ENCODE data around the gene CGB3. TPM values are rescaled to one million over a fixed set of nuclear protein-coding genes. Genes with fewer than 3 reads are reported as not detected.
"Not testable (repeated sequence)": the region's sequence is repeated elsewhere in the genome, so short reads cannot be mapped to it uniquely, and the experiment has no call there.

The CGB3 gene
- total RNA-seq, 1 donor from 2014 or later: not detected

DNA sequence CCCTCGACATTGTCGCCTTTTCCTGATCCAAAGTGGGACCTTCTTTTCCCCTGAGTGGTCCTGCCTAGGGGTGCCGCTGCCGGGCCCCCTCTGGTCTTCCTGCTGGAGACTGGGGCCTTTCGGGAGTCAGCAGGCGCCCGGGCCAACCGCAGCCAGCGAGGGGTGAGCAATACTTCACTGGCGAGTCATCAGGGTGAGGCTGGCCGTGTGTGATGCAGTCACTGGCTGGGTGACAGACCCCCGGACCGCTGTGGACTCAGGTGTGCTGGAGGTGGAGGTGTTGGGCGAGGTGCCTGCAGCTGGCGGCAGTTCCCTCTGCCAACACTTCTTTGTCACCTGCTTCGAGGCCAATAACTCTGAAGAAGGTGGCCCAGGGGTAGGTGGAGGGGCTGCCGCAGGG, 18.0 kb upstream of the CGB3 start:
- no peaks in the 10 kb centered on the region for H3K9me3 ChIP-seq (replicated peaks)
- no peaks in the 10 kb centered on the region for H3K27me3 ChIP-seq (ENCODE audit: low read depth)
- TF ChIP-seq, protein P1, sequence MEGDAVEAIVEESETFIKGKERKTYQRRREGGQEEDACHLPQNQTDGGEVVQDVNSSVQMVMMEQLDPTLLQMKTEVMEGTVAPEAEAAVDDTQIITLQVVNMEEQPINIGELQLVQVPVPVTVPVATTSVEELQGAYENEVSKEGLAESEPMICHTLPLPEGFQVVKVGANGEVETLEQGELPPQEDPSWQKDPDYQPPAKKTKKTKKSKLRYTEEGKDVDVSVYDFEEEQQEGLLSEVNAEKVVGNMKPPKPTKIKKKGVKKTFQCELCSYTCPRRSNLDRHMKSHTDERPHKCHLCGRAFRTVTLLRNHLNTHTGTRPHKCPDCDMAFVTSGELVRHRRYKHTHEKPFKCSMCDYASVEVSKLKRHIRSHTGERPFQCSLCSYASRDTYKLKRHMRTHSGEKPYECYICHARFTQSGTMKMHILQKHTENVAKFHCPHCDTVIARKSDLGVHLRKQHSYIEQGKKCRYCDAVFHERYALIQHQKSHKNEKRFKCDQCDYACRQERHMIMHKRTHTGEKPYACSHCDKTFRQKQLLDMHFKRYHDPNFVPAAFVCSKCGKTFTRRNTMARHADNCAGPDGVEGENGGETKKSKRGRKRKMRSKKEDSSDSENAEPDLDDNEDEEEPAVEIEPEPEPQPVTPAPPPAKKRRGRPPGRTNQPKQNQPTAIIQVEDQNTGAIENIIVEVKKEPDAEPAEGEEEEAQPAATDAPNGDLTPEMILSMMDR (IDR thresholded peaks at IDR 0.05; ENCODE audit: borderline replicate concordance): no peak
- no peaks in the 10 kb centered on the region for H3K4me1 ChIP-seq
- no peak for DNase-seq
- intact Hi-C loops (cut with micrococcal nuclease): no loop called here
- H3K27ac ChIP-seq (replicated peaks): no peak overlapping the region
- H3K36me3 ChIP-seq: no peaks in the 10 kb centered on the region
- no peak overlapping the region for H3K4me3 ChIP-seq

DNA sequence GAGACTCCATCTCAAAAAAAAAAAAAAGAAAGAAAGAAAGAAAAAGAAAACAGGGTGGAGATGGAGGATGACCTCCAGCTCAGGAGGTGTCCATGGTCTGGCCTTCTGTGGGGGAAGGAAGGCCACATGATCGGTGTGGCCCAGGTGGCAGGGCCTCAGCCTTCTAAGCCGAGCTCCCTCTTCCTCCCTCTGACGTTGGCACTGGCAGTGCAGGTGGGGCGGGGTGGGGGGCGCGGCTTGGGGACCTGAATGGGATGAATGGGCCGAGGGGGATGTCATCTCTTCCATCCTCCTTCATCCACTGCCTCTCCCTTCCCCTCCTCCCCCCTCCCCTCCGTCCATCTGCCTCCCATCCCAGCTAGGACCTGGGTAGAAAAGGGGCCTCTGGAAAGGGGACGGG, 15.6 kb upstream of the CGB3 start:
- DNase-seq; H3K4me3 ChIP-seq; H3K9me3 ChIP-seq (replicated peaks); H3K36me3 ChIP-seq; intact Hi-C loops (cut with micrococcal nuclease); H3K27ac ChIP-seq (replicated peaks); H3K4me1 ChIP-seq: not testable (repeated sequence)
- H3K27me3 ChIP-seq (ENCODE audit: low read depth): peaks cover 16% of the 10 kb centered on the region

DNA sequence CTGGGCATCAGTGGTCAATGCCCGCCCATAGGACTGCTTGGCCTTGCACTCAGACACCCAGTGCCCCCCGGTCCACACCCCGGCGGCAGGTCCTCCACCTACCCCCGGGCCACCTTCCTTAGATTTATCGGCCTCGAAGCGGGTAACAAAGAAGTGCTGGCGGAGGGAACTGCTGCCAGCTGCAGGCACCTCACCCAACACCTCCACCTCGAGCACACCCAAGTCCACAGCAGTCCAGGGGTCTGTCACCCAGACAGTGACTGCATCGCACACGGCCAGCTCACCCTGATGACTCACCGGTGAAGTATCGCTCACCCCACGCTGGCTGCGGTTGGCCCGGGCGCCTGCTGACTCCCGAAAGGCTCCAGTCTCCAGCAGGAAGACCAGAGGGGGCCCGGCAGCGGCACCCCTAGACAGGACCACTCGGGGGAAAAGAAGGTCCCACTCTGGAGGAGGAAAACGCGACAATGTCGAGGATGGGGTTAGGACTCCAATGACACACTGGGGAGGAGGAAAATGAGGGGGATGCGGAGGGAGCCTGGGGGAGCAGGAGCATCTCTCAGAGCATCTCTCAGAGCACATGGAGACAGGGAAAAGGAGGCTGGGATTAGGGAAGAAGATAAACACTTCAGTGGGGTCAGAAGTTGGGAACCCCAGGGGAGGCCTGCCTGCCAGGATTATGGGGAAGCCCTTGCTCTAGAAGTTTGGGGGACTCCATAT, 14.6 kb upstream of the CGB3 start:
- H3K9me3 ChIP-seq (replicated peaks); H3K27ac ChIP-seq (replicated peaks); H3K4me1 ChIP-seq; H3K36me3 ChIP-seq; H3K4me3 ChIP-seq; intact Hi-C loops (cut with micrococcal nuclease); DNase-seq: not testable (repeated sequence)
- peaks cover 16% of the 10 kb centered on the region for H3K27me3 ChIP-seq (ENCODE audit: low read depth)

DNA sequence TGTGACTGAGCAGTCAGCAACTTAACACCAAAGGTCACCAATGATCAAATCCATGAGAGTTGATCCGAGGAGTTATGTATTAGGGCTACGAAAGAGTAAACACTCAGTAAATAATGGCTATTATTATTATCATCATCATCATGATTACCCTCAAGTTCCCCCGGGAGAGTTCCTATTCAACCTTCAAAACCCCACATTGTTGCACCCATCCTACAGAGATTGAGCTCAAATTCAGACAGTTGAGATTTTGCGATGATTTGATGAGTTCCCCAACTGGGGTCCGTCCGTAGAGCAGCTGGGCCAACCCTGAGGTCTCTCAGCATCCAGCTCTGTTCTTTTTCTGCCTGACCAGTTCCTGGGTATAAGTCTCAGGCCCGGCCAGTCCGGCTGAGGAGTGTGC, 14.0 kb upstream of the CGB3 start:
- H3K9me3 ChIP-seq (replicated peaks); H3K27ac ChIP-seq (replicated peaks); H3K4me1 ChIP-seq; DNase-seq; H3K4me3 ChIP-seq; H3K36me3 ChIP-seq; intact Hi-C loops (cut with micrococcal nuclease): not testable (repeated sequence)
- H3K27me3 ChIP-seq (ENCODE audit: low read depth): peaks cover 16% of the 10 kb centered on the region

DNA sequence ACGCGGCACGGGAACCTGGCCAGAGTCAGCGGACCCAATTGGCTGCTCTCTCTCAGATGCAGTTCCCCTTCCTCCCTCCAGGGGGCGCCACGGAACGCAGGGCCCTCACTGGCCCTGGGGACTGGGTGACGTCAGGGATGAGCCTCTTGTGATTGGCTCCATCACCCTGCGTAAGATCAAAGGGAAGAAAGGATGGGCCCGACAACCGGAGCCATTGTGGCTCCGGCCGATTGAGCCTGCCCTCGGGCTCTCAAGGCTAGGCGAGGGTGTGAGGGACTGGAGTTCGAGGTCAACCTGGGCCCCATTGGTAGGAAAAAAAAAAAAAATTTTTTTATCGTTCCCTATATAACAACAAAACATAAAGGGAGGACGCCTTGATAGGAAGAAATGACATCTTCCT, 12.7 kb upstream of the CGB3 start, which contains the start of gene CGB1:
TSS of gene CGB1 (minus strand) at position 81 of the 400 bp plus-strand sequence. CDS start 184 bp downstream, outside the sequence.
- H3K9me3 ChIP-seq (replicated peaks); H3K36me3 ChIP-seq; H3K4me3 ChIP-seq; DNase-seq; intact Hi-C loops (cut with micrococcal nuclease); H3K27ac ChIP-seq (replicated peaks); H3K4me1 ChIP-seq: not testable (repeated sequence)
- peaks cover 20% of the 10 kb centered on the region for H3K27me3 ChIP-seq (ENCODE audit: low read depth)
- TF ChIP-seq, protein P1 (IDR thresholded peaks at IDR 0.05; ENCODE audit: borderline replicate concordance): peak; percentile 26

DNA sequence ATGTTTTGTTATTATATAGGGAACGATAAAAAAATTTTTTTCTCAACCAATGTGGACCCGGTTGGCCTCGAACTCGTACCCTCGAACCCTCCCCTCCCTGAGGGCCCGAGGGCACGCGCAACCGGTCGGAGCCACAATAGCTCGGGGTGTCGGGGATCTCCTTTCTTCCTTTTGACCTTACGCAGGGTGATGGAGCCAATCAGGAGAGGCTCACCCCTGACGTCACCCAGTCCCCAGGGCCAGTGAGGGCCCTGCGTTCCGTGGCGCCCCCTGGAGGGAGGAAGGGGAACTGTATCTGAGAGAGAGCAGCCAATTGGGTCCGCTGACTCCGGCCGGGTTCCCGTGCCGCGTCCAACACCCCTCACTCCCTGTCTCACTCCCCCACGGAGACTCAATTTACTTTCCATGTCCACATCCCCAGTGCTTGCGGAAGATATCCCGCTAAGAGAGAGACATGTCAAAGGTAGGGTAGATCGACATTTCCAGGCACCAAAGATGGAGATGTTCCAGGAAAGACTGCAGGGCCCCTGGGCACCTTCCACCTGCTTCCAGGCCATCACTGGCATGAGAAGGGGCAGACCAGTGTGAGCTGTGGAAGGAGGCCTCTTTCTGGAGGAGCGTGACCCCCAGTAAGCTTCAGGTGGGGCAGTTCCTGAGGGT, 7.6 kb upstream of the CGB3 start, which contains the start of gene CGB2:
TSS of gene CGB2 (plus strand) at position 249 of the 660 bp plus-strand sequence. CDS start at position 455, 206 bp downstream.
- DNase-seq; H3K27ac ChIP-seq (replicated peaks); H3K36me3 ChIP-seq; H3K9me3 ChIP-seq (replicated peaks); H3K4me1 ChIP-seq; H3K4me3 ChIP-seq; intact Hi-C loops (cut with micrococcal nuclease): not testable (repeated sequence)
- peaks cover 23% of the 10 kb centered on the region for H3K27me3 ChIP-seq (ENCODE audit: low read depth)
- TF ChIP-seq, protein P1 (IDR thresholded peaks at IDR 0.05; ENCODE audit: borderline replicate concordance): peak; percentile 30

DNA sequence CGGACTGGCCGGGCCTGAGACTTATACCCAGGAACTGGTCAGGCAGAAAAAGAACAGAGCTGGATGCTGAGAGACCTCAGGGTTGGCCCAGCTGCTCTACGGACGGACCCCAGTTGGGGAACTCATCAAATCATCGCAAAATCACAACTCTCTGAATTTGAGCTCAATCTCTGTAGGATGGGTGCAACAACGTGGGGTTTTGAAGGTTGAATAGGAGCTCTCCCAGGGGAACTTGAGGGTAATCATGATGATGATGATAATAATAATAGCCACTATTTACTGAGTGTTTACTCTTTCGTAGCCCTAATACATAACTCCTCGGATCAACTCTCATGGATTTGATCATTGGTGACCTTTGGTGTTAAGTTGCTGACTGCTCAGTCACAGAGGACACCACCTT, 6.2 kb upstream of the CGB3 start:
- H3K4me1 ChIP-seq; H3K27ac ChIP-seq (replicated peaks); H3K9me3 ChIP-seq (replicated peaks); H3K4me3 ChIP-seq; intact Hi-C loops (cut with micrococcal nuclease); H3K36me3 ChIP-seq; DNase-seq: not testable (repeated sequence)
- H3K27me3 ChIP-seq (ENCODE audit: low read depth): peaks cover 13% of the 10 kb centered on the region

DNA sequence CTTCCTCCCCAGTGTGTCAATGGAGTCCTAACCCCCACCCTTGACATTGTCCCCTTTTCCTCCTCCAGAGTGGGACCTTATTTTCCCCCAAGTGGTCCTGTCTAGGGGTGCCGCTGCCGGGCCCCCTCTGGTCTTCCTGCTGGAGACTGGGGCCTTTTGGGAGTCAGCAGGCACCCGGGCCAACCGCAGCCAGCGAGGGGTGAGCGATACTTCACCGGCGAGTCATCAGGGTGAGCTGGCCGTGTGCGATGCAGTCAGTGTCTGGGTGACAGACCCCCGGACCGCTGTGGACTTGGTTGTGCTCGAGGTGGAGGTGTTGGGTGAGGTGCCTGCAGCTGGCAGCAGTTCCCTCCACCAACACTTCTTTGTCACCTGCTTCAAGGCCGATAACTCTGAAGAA, 5.6 kb upstream of the CGB3 start:
- H3K9me3 ChIP-seq (replicated peaks); intact Hi-C loops (cut with micrococcal nuclease); H3K4me3 ChIP-seq; H3K27me3 ChIP-seq (ENCODE audit: low read depth); H3K36me3 ChIP-seq; DNase-seq; H3K4me1 ChIP-seq; H3K27ac ChIP-seq (replicated peaks): not testable (repeated sequence)

DNA sequence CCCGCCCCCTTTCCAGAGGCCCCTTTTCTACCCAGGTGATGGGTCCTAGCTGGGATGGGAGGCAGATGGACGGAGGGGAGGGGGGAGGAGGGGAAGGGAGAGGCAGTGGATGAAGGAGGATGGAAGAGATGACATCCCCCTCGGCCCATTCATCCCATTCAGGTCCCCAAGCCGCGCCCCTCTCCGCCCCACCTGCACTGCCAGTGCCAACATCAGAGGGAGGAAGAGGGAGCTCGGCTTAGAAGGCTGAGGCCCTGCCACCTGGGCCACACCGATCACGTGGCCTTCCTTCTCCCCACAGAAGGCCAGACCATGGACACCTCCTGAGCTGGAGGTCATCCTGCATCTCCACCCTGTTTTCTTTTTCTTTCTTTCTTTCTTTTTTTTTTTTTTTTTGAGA, 4.6 kb upstream of the CGB3 start:
- intact Hi-C loops (cut with micrococcal nuclease); H3K9me3 ChIP-seq (replicated peaks); H3K4me1 ChIP-seq; H3K27me3 ChIP-seq (ENCODE audit: low read depth); DNase-seq; H3K27ac ChIP-seq (replicated peaks); H3K36me3 ChIP-seq; H3K4me3 ChIP-seq: not testable (repeated sequence)

DNA sequence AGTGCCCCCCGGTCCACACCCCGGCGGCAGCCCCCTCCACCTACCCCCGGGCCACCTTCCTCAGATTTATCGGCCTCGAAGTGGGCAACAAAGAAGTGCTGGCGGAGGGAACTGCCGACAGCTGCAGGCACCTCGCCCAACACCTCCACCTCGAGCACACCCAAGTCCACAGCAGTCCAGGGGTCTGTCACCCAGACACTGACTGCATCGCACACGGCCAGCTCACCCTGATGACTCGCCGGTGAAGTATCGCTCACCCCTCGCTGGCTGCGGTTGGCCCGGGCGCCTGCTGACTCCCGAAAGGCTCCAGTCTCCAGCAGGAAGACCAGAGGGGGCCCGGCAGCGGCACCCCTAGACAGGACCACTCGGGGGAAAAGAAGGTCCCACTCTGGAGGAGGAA, 1.5 kb upstream of the CGB3 start:
- intact Hi-C loops (cut with micrococcal nuclease); H3K27ac ChIP-seq (replicated peaks); DNase-seq; H3K4me1 ChIP-seq; H3K36me3 ChIP-seq; H3K4me3 ChIP-seq; H3K9me3 ChIP-seq (replicated peaks); H3K27me3 ChIP-seq (ENCODE audit: low read depth): not testable (repeated sequence)

DNA sequence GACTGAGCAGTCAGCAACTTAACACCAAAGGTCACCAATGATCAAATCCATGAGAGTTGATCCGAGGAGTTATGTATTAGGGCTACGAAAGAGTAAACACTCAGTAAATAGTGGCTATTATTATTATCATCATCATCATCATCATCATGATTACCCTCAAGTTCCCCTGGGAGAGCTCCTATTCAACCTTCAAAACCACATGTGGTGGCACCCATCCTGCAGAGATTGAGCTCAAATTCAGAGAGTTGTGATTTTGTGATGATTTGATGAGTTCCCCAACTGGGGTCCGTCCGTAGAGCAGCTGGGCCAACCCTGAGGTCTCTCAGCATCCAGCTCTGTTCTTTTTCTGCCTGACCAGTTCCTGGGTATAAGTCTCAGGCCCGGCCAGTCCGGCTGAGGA, 955 bp upstream of the CGB3 start:
- intact Hi-C loops (cut with micrococcal nuclease): not testable (repeated sequence)

More for the DNA sequence above, 955 bp upstream of the CGB3 start:
- H3K36me3 ChIP-seq; H3K27me3 ChIP-seq (ENCODE audit: low read depth); DNase-seq; H3K4me1 ChIP-seq; H3K9me3 ChIP-seq (replicated peaks); H3K27ac ChIP-seq (replicated peaks); H3K4me3 ChIP-seq: not testable (repeated sequence)

All from left ventricle myocardium inferior (tissue), 1 donor.